Omental fat pad (tissue), 4 donors: ENCODE measurements around the gene SLC49A4. TPM values are rescaled to one million over a fixed set of nuclear protein-coding genes. Genes with fewer than 3 reads are reported as not detected.

ENCODE experiments used
- ATAC-seq: fragments of 150-250 bp; one replicate; pipeline ENCODE4 v1.9.1; 2016; ENCODE audit warnings: mild to moderate bottlenecking, moderate library complexity; ENCODE audit not compliant: low FRiP score
- DNase-seq: peaks from one replicate; pipeline ENCODE4 v3.0.0-alpha.2; 2019; ENCODE audit warnings: low spot score
- CTCF ChIP-seq, 3 donors: fragments of 450-650 bp; IDR thresholded peaks; one replicate each; pipeline ENCODE4 v1.5.1; 2016 to 2017; ENCODE audit warnings: antibody characterized with exemption in 3 of 3, mild to moderate bottlenecking in 3 of 3, moderate library complexity in 2 of 3
- total RNA-seq, 4 donors: library from RNA; depleted of rRNA; stranded (reverse); fragments of >200 nt; gene quantifications; one replicate each; pipeline ENCODE4 v1.1.0, GENCODE V29; 2016

Gene SLC49A4
- total RNA-seq, 4 donors from 2014 or later, result 14.2 to 21.2 (median 19.7) TPM

- TF ChIP-seq CTCF (IDR thresholded peaks at IDR 0.05), result no peak
- DNase-seq (no peak), ATAC-seq (no peak)
These were observed 120.6 kb downstream of the SLC49A4 start for GRCh38 chr3:122915300-122916055.

- no peak for DNase-seq
- no peak for TF ChIP-seq CTCF (IDR thresholded peaks at IDR 0.05)
- ATAC-seq, result no peak
These were observed 121.2 kb downstream of the SLC49A4 start for GRCh38 chr3:122916084-122916483.

GRCh38 chr3:122916580-122916979 is 121.7 kb downstream of the SLC49A4 start:
- TF ChIP-seq CTCF (IDR thresholded peaks at IDR 0.05), result no peak
- no peak for DNase-seq
- no peak for ATAC-seq

- DNase-seq (no peak), ATAC-seq (no peak)
- TF ChIP-seq CTCF (IDR thresholded peaks at IDR 0.05), result no peak
These were observed 122.5 kb downstream of the SLC49A4 start for GRCh38 chr3:122917412-122917811.

- no peak for TF ChIP-seq CTCF (IDR thresholded peaks at IDR 0.05)
- no peak for ATAC-seq
- DNase-seq, result no peak
These were observed 123.9 kb downstream of the SLC49A4 start for GRCh38 chr3:122918576-122919290.

GRCh38 chr3:122919291-122919610 is 124.4 kb downstream of the SLC49A4 start:
- DNase-seq (no peak), ATAC-seq (no peak)
- TF ChIP-seq CTCF (IDR thresholded peaks at IDR 0.05), result no peak

GRCh38 chr3:122920986-122921385 is 126.1 kb downstream of the SLC49A4 start:
- ATAC-seq, result no peak
- no peak for DNase-seq
- no peak for TF ChIP-seq CTCF (IDR thresholded peaks at IDR 0.05)
